Prostate gland (tissue), 2 donors: ENCODE measurements around the gene OR2A42. TPM values are rescaled to one million over a fixed set of nuclear protein-coding genes. Genes with fewer than 3 reads are reported as not detected.
"Not testable (repeated sequence)": the region's sequence is repeated elsewhere in the genome, so short reads cannot be mapped to it uniquely, and the experiment has no call there.

Experiments used
- DNase-seq: peaks from one replicate; pipeline ENCODE4 v3.0.0-alpha.2; 2019; ENCODE audit warnings: low spot score
- H3K27ac ChIP-seq, 2 donors: fragments of 200-600 bp; sonication (generic); 2 replicates each; pipeline ENCODE4 v1.5.1; 2017 to 2019
- H3K27me3 ChIP-seq: fragments of 200-600 bp; sonication (generic); replicated peaks from 2 replicates; pipeline ENCODE4 v1.5.1; 2019; ENCODE audit not compliant: insufficient read depth
- H3K36me3 ChIP-seq, 2 donors: fragments of 200-600 bp; sonication (generic); 1 replicate in 1 of 2; 2 replicates in 1 of 2; pipeline versions ENCODE4 v1.5.1 to v1.8.1; 2017 to 2019
- H3K4me1 ChIP-seq: fragments of 200-600 bp; sonication (generic); replicated peaks from 2 replicates; pipeline ENCODE4 v1.5.1; 2019
- H3K4me3 ChIP-seq, 2 donors: fragments of 200-600 bp; sonication (generic); 2 replicates each; pipeline ENCODE4 v1.5.1; 2017 to 2019
- H3K9me3 ChIP-seq: fragments of 200-600 bp; sonication (generic); 2 replicates; pipeline ENCODE4 v1.5.1; 2017
- CTCF ChIP-seq, 4 experiments: fragments of 200-600 bp in 2 of 4; fragments of 450-650 bp in 2 of 4; sonication (generic) in 2 of 4; IDR thresholded peaks; 1 replicate in 3 of 4; 2 replicates in 1 of 4; pipeline ENCODE4 v1.5.1; 2016 to 2019; ENCODE audit warnings: antibody characterized with exemption in 4 of 4, mild to moderate bottlenecking in 2 of 4, moderate library complexity in 2 of 4
- POLR2A ChIP-seq: fragments of 450-650 bp; IDR thresholded peaks from one replicate; pipeline ENCODE4 v1.6.1; 2016; ENCODE audit warnings: antibody characterized with exemption, mild to moderate bottlenecking
- POLR2AphosphoS5 ChIP-seq: sonication (generic); formaldehyde crosslinking; IDR thresholded peaks from one replicate; pipeline ENCODE4 v1.6.1; 2017; ENCODE audit warnings: antibody characterized with exemption
- WGBS: methylation state at CpG from one replicate; pipeline ENCODE4 v1.1.5; 2018; 5-methylcytosine and 5-hydroxymethylcytosine counted together
- intact Hi-C: fragments of 100-400 bp; cut with DNase I; formaldehyde crosslinking; loops from one replicate; pipeline ENCODE4 v1.14.2; 2022
- total RNA-seq, 2 donors: library from RNA; depleted of rRNA; stranded (reverse); fragments of >200 nt; gene quantifications; one replicate each; pipeline ENCODE4 v1.1.0, GENCODE V29; 2016

Gene OR2A42
- total RNA-seq, 2 donors from 2014 or later: not detected

- 78% methylated on average over 3 of the region's 3 CpGs for WGBS
- no peaks in the 10 kb centered on the region for H3K4me1 ChIP-seq
- H3K4me3 ChIP-seq: no peak overlapping the region
- H3K27me3 ChIP-seq: no peaks in the 10 kb centered on the region
- no peaks in the 10 kb centered on the region for H3K9me3 ChIP-seq
- TF ChIP-seq POLR2AphosphoS5: no peak
- TF ChIP-seq CTCF (IDR thresholded peaks at IDR 0.05): no peak
- no peak for TF ChIP-seq POLR2A
- H3K36me3 ChIP-seq: no peaks in the 10 kb centered on the region
- no peak for DNase-seq
- intact Hi-C loops: no loop called here
- H3K27ac ChIP-seq: no peak overlapping the region
Measured at GRCh38 chr7:144256112-144256511, 16.7 kb upstream of the OR2A42 start.

GRCh38 chr7:144255471-144255897, 16.1 kb upstream of the OR2A42 start:
- no peak for DNase-seq
- Histone ChIP-seq H3K4me3 (no peak overlapping the region), H3K27ac (no peak overlapping the region), H3K9me3 (no peaks in the 10 kb centered on the region), H3K36me3 (no peaks in the 10 kb centered on the region), H3K4me1 (no peaks in the 10 kb centered on the region), H3K27me3 (no peaks in the 10 kb centered on the region)
- intact Hi-C loops: no loop called here
- TF ChIP-seq CTCF (IDR thresholded peaks at IDR 0.05) (no peak), POLR2A (no peak), POLR2AphosphoS5 (no peak)
- 72% methylated on average over 5 of the region's 5 CpGs for WGBS

GRCh38 chr7:144252307-144252706, 12.9 kb upstream of the OR2A42 start:
- H3K36me3 ChIP-seq, H3K4me1 ChIP-seq, H3K4me3 ChIP-seq, DNase-seq, H3K27me3 ChIP-seq, H3K9me3 ChIP-seq, intact Hi-C loops, H3K27ac ChIP-seq: not testable (repeated sequence)
- no CpG with 5 or more reads among the region's 4 CpGs for WGBS

GRCh38 chr7:144247674-144248330, 8.4 kb upstream of the OR2A42 start:
- intact Hi-C loops, DNase-seq, H3K4me1 ChIP-seq, H3K27ac ChIP-seq, H3K27me3 ChIP-seq, H3K4me3 ChIP-seq, H3K9me3 ChIP-seq, H3K36me3 ChIP-seq: not testable (repeated sequence)
- WGBS: no CpG with 5 or more reads among the region's 1 CpG

- no CpG with 5 or more reads among the region's 5 CpGs for WGBS
- intact Hi-C loops, H3K27me3 ChIP-seq, H3K36me3 ChIP-seq, H3K27ac ChIP-seq, H3K4me1 ChIP-seq, H3K9me3 ChIP-seq, DNase-seq, H3K4me3 ChIP-seq: not testable (repeated sequence)
Measured at GRCh38 chr7:144246967-144247366, 7.6 kb upstream of the OR2A42 start.

- H3K27ac ChIP-seq, DNase-seq, H3K27me3 ChIP-seq, H3K9me3 ChIP-seq, H3K4me1 ChIP-seq, intact Hi-C loops, H3K36me3 ChIP-seq, H3K4me3 ChIP-seq: not testable (repeated sequence)
- no CpG with 5 or more reads among the region's 2 CpGs for WGBS
Measured at GRCh38 chr7:144245372-144245771, 6.0 kb upstream of the OR2A42 start.

GRCh38 chr7:144238530-144239082, 799 bp downstream of the OR2A42 start:
- H3K4me3 ChIP-seq, intact Hi-C loops, H3K36me3 ChIP-seq, H3K27me3 ChIP-seq, H3K4me1 ChIP-seq, H3K9me3 ChIP-seq, DNase-seq, H3K27ac ChIP-seq: not testable (repeated sequence)
- WGBS: 85% methylated on average over 2 of the region's 2 CpGs

- intact Hi-C loops, H3K4me3 ChIP-seq, H3K9me3 ChIP-seq, DNase-seq, H3K4me1 ChIP-seq, H3K36me3 ChIP-seq, H3K27me3 ChIP-seq, H3K27ac ChIP-seq: not testable (repeated sequence)
- WGBS: 100% methylated on average over 1 of the region's 1 CpG
Measured at GRCh38 chr7:144233039-144233438, 6.4 kb downstream of the OR2A42 start.

GRCh38 chr7:144231027-144231426, 8.4 kb downstream of the OR2A42 start:
- H3K4me3 ChIP-seq, H3K4me1 ChIP-seq, intact Hi-C loops, H3K36me3 ChIP-seq, H3K27ac ChIP-seq, H3K9me3 ChIP-seq, DNase-seq, H3K27me3 ChIP-seq: not testable (repeated sequence)
- no CpG with 5 or more reads among the region's 2 CpGs for WGBS

- DNase-seq: not testable (repeated sequence)
- WGBS: 100% methylated on average over 1 of the region's 3 CpGs
Measured at GRCh38 chr7:144228810-144229209, 10.6 kb downstream of the OR2A42 start.

GRCh38 chr7:144226866-144227265, 12.5 kb downstream of the OR2A42 start:
- H3K9me3 ChIP-seq, H3K36me3 ChIP-seq, H3K27ac ChIP-seq, H3K4me1 ChIP-seq, intact Hi-C loops, H3K27me3 ChIP-seq, DNase-seq, H3K4me3 ChIP-seq: not testable (repeated sequence)
- 69% methylated on average over 3 of the region's 4 CpGs for WGBS

More at GRCh38 chr7:144228810-144229209, 10.6 kb downstream of the OR2A42 start:
- H3K4me3 ChIP-seq, H3K27me3 ChIP-seq, H3K36me3 ChIP-seq, H3K4me1 ChIP-seq, H3K27ac ChIP-seq, H3K9me3 ChIP-seq, intact Hi-C loops: not testable (repeated sequence)
